Ascending aorta (tissue), 2 donors: ENCODE data around the gene ZNF649. TPM values are rescaled to one million over a fixed set of nuclear protein-coding genes. Genes with fewer than 3 reads are reported as not detected.

Experiments used
- DNase-seq, 2 donors: peaks; one replicate each; pipeline ENCODE4 v3.0.0-alpha.2; 2019; ENCODE audit warnings: low spot score in 2 of 2
- H3K27ac ChIP-seq, 2 donors: fragments of 200-600 bp; sonication (generic); one replicate each; pipeline ENCODE4 v1.5.1; 2016 to 2017; ENCODE audit warnings: mild to moderate bottlenecking in 1 of 2
- H3K27me3 ChIP-seq: fragments of 200-600 bp; sonication (generic); one replicate; pipeline ENCODE4 v1.5.1; 2017
- H3K36me3 ChIP-seq, 2 donors: fragments of 200-600 bp; sonication (generic); one replicate each; pipeline ENCODE4 v1.5.1; 2016
- H3K4me1 ChIP-seq, 2 donors: fragments of 200-600 bp; sonication (generic); one replicate each; pipeline ENCODE4 v1.5.1; 2016 to 2017; ENCODE audit warnings: mild to moderate bottlenecking in 1 of 2
- H3K4me3 ChIP-seq, 2 donors: fragments of 200-600 bp; sonication (generic); one replicate each; pipeline ENCODE4 v1.5.1; 2016 to 2017; ENCODE audit warnings: mild to moderate bottlenecking in 1 of 2
- H3K9me3 ChIP-seq, 2 donors: fragments of 200-600 bp; sonication (generic); one replicate each; pipeline ENCODE4 v1.5.1; 2016
- CTCF ChIP-seq, 3 experiments: fragments of 200-600 bp in 2 of 3; fragments of 450-650 bp in 1 of 3; sonication (generic) in 2 of 3; IDR thresholded peaks; one replicate each; pipeline ENCODE4 v1.5.1; 2016 to 2019; ENCODE audit warnings: antibody characterized with exemption in 3 of 3, mild to moderate bottlenecking in 1 of 3, moderate library complexity in 1 of 3
- intact Hi-C: fragments of 100-400 bp; cut with DNase I; formaldehyde crosslinking; loops from one replicate; pipeline ENCODE4 v1.15.1; 2023
- total RNA-seq: library from RNA; depleted of rRNA; stranded (reverse); fragments of >200 nt; gene quantifications from one replicate; pipeline ENCODE4 v1.1.0, GENCODE V29; 2016

ZNF649 gene
- total RNA-seq, 1 donor from 2014 or later: 4.7 TPM

GRCh38 chr19:51884713-51885112 is 20.1 kb downstream of the ZNF649 start:
- no peak for DNase-seq
- TF ChIP-seq CTCF (IDR thresholded peaks at IDR 0.05): no peak
- H3K4me3 ChIP-seq: no peak overlapping the region
- H3K36me3 ChIP-seq: peaks cover 7 to 29% of the 10 kb centered on the region in 2 donors
- H3K27me3 ChIP-seq: no peaks in the 10 kb centered on the region
- intact Hi-C loops: no loop called here
- H3K27ac ChIP-seq: no peak overlapping the region
- no peaks in the 10 kb centered on the region for H3K4me1 ChIP-seq
- H3K9me3 ChIP-seq: peaks cover 9 to 46% of the 10 kb centered on the region in 2 donors

GRCh38 chr19:51882518-51882917 is 22.3 kb downstream of the ZNF649 start:
- Histone ChIP-seq H3K4me1 (no peaks in the 10 kb centered on the region), H3K4me3 (no peak overlapping the region), H3K36me3 (peaks cover 28 to 42% of the 10 kb centered on the region in 2 donors), H3K27ac (no peak overlapping the region), H3K9me3 (peaks cover 18 to 42% of the 10 kb centered on the region in 2 donors), H3K27me3 (no peaks in the 10 kb centered on the region)
- DNase-seq: no peak
- no peak for TF ChIP-seq CTCF (IDR thresholded peaks at IDR 0.05)
- intact Hi-C loops: no loop called here

GRCh38 chr19:51873097-51873496 is 31.7 kb downstream of the ZNF649 start:
- Histone ChIP-seq H3K27ac (no peak overlapping the region), H3K36me3 (peaks cover 63 to 66% of the 10 kb centered on the region in 2 donors), H3K4me3 (no peak overlapping the region), H3K4me1 (no peaks in the 10 kb centered on the region), H3K27me3 (no peaks in the 10 kb centered on the region), H3K9me3 (peaks cover 77 to 100% of the 10 kb centered on the region in 2 donors)
- intact Hi-C loops: no loop called here
- no peak for TF ChIP-seq CTCF (IDR thresholded peaks at IDR 0.05)
- DNase-seq: no peak

GRCh38 chr19:51861870-51862622 is 42.8 kb downstream of the ZNF649 start:
- peaks cover 76 to 99% of the 10 kb centered on the region in 2 donors for H3K9me3 ChIP-seq
- TF ChIP-seq CTCF (IDR thresholded peaks at IDR 0.05): no peak

More at GRCh38 chr19:51861870-51862622, 42.8 kb downstream of the ZNF649 start:
- Histone ChIP-seq H3K36me3 (peaks cover 3 to 14% of the 10 kb centered on the region in 2 donors), H3K4me1 (no peaks in the 10 kb centered on the region), H3K27ac (no peak overlapping the region), H3K27me3 (no peaks in the 10 kb centered on the region), H3K4me3 (peak overlapping the region in 1 of 2 donors; percentile 23)
- DNase-seq: no peak
- intact Hi-C loops: no loop called here

Other genes with a start within 250 kb of the ZNF649 start
- gene SPACA6, start 211.7 kb downstream of the ZNF649 start, total RNA-seq: 16.0 TPM
- gene HAS1, start 181.0 kb downstream of the ZNF649 start, total RNA-seq: 2.9 TPM
- 7.9 TPM for gene FPR1, start 153.1 kb downstream of the ZNF649 start, total RNA-seq
- 0.21 TPM for gene FPR2, start 143.8 kb downstream of the ZNF649 start, total RNA-seq
- 16.0 TPM for gene FPR3, start 109.9 kb downstream of the ZNF649 start, total RNA-seq
- gene ZNF577, start 17.1 kb downstream of the ZNF649 start, total RNA-seq: 3.8 TPM
- 4.0 TPM for gene ZNF613, start 22.5 kb upstream of the ZNF649 start, total RNA-seq
- 11.4 TPM for gene ZNF350, start 81.8 kb upstream of the ZNF649 start, total RNA-seq
- 11.7 TPM for gene ZNF615, start 103.2 kb upstream of the ZNF649 start, total RNA-seq
- 1.7 TPM for gene ZNF614, start 123.4 kb upstream of the ZNF649 start, total RNA-seq
- gene ZNF432, start 143.8 kb upstream of the ZNF649 start, total RNA-seq: 6.1 TPM
- 6.9 TPM for gene ZNF841, start 190.7 kb upstream of the ZNF649 start, total RNA-seq
- gene ZNF616, start 234.9 kb upstream of the ZNF649 start, total RNA-seq: 1.2 TPM